Stimulated activated CD8-positive, alpha-beta memory T cell treated with anti-CD3 and anti-CD28 coated beads, Interleukin-7, amount 100 ng/mL, for 4 hours (primary cell): Measurements from ENCODE around the gene ENAM.

Source experiments
- DNase-seq, 2 donors: peaks; one replicate each; pipeline ENCODE4 v3.0.0-alpha.2; 2020; ENCODE audit warnings: low read depth in 2 of 2

The ENAM gene, protein sequence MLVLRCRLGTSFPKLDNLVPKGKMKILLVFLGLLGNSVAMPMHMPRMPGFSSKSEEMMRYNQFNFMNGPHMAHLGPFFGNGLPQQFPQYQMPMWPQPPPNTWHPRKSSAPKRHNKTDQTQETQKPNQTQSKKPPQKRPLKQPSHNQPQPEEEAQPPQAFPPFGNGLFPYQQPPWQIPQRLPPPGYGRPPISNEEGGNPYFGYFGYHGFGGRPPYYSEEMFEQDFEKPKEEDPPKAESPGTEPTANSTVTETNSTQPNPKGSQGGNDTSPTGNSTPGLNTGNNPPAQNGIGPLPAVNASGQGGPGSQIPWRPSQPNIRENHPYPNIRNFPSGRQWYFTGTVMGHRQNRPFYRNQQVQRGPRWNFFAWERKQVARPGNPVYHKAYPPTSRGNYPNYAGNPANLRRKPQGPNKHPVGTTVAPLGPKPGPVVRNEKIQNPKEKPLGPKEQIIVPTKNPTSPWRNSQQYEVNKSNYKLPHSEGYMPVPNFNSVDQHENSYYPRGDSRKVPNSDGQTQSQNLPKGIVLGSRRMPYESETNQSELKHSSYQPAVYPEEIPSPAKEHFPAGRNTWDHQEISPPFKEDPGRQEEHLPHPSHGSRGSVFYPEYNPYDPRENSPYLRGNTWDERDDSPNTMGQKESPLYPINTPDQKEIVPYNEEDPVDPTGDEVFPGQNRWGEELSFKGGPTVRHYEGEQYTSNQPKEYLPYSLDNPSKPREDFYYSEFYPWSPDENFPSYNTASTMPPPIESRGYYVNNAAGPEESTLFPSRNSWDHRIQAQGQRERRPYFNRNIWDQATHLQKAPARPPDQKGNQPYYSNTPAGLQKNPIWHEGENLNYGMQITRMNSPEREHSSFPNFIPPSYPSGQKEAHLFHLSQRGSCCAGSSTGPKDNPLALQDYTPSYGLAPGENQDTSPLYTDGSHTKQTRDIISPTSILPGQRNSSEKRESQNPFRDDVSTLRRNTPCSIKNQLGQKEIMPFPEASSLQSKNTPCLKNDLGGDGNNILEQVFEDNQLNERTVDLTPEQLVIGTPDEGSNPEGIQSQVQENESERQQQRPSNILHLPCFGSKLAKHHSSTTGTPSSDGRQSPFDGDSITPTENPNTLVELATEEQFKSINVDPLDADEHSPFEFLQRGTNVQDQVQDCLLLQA

DNA sequence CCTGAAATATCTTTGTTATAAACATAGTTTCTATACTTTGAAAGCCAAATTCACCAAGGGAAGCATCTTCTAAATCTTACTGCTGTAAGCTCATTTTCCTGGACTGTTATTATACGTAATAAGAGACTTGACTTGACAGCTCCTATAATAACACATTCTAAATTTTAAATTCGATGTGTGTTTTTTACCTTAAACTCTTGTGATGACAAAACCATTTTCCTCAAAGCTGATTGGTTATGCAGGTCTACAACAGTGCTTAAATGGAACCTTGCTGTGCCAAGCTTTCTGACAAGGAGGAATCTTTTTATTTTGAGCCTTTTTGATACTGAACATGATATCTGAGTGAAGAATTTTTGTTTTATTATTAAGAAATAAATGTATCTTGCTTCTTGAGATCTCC lies at the start of gene ENAM:
TSS of gene ENAM (plus strand) at position 301 of the 400 bp plus-strand sequence. CDS start 757 bp downstream, outside the sequence.
- DNase-seq, result no peak

DNA sequence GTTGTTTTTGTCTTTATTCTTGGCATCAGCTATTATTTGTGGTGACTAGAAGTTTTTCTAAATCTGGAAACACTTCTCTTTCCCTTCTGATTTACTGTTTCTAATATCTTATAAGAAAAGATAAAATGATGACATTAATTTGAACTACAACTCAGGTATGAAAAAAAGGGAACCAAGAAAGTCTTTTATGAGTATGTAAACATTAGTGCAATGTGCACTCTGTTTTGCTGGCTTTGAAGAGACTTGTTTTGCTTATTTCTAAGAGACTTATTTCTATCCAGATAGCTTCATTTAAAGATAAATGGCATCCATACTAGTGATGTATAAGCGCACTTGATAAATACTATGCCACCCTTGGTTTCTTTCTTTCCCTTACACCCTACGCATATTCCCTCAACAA lies 46.6 kb upstream of the ENAM start:
- DNase-seq, result no peak

DNA sequence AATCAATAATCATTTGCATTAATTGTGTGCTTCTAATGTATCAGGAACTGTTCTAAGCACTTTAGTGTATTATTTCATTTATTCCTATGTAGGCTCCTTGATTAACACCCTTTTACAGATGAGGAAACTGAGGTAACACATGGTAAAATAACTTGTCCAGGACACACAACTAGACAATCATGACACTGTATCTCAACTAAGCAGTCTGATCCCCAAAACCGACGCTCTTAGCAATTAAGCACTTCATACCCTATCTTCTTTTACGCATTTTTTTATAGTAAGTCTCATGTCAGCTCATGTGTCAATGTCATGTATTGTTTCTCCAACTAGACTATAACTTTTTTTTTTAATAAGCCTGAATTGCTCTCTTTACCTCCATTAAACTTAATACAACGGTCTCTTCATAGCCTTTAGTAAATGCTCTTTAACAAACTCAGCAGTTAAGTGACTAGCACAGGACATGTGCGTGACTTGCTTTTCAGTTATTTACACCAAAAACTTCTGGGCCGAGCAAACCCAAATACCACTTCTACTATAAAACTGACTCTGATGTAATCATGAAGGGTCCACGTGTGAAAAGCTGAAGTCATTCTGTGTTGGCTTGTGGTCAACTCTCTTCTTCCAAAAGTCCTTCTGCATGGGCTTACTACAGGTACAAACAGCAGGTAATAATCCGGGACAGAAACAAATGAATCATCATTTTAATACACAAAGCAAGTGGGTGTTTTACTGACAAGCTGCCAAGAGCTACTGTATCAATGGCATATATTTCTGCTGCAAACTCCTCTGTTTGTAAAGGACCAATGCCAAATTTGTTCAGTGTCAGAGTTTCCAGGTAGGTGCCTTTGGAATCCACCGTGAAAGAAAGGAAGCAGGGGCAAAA lies 44.4 kb upstream of the ENAM start:
- DNase-seq, result no peak

DNA sequence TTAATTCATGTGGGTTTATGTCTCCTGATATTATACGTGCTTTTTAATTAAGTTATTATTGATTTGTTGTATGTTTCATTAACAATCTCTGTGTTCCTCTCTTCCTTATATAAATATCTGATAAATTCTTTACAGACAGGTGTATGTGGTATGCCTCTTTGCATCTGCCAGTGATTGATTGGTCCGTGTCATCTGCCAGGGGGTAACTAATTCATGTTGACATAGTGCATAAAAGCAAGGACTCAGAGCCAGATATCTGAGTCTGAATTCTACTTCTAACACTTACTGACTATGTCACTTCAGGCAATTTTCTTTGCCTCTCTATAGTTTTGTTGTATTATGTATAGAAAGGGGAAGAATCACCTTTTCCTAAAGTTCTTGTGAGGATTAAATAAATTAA lies 41.7 kb upstream of the ENAM start:
- DNase-seq, result no peak

DNA sequence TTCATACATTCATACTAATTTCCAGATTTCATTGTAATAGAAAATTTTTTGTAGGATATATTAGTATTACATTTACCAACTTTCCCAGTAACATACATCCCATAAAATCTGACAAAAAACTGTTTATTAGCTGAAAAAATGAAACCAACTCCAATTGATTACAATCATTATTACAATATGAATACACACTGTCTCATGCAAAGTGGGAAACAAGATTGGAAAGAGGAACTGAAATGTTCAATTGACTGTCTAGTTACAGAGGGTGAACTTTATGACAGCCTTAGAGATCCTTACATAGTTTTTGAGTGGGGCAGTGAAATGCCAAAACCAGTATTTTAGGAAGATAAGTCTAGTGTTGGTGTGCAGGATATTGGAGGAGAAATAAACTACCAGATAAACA lies 38.8 kb upstream of the ENAM start:
- no peak for DNase-seq

DNA sequence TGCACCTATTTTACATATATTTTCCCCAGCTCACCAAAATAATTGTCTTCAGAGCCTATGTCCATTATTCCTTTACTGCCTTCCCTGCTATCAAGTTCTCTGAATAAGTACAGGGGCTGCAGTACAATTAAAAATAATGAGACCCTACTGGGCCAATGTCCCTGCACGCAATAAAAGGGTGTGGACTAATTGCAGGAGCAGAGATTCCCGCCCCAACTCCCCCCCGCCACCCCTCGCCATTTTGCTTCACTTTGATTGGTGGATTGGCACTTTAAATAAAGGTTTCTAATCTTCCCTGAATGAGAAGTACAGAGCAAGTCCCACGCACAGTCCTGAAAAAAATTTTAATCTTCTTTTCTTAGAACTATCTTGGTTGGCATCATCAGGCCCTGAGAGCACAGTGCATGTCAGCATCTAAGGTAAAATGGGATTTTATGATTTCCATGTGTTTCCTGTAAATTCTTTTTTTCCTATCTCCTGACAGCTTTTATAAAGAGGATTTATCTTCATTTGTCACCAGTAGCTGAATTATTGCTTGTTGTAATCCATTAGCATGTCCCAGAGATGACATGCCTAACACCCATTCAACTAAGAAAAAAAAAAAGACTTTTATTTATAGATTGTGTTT lies 36.5 kb upstream of the ENAM start, which contains the start of gene AMBN:
TSS of gene AMBN (plus strand) at position 302 of the 628 bp plus-strand sequence. CDS start at position 405, 103 bp downstream.
- no peak for DNase-seq

DNA sequence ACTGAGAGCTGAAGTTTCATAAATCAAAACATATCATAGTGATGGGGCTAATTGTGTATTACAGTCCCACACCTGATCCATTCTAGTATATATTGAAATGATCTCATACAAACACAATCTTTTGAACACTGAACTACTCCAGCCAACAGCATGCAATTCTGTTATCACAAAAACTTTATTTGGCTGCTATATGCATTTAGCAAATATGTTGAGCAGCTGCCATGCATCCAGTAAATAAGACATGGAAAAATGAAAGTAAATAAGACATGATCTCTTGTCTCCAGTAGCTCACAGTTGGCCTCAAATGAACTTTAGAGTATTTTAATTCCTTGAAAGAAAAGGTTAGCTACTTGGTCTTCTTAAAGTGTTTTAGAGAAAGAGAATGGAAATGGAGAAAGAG lies 34.3 kb upstream of the ENAM start:
- no peak for DNase-seq

DNA sequence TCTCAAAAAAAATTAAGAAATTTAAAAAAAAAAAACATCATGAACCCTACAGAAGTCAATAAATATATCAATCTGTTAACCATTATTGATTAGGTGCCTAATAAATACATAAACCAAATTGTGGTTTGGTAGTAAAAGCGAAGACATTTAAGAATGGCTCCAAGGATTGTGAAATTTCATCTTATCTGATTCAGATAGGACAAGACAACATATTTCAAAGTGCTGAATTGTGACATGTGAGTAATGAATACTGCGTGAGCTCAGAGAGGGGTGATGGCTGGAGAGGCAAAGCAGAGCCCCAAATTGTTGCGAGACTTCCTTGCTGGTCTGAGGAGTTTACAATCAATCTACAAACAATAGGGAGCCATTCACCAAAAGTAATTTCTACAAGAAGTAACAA lies 28.2 kb upstream of the ENAM start:
- no peak for DNase-seq

DNA sequence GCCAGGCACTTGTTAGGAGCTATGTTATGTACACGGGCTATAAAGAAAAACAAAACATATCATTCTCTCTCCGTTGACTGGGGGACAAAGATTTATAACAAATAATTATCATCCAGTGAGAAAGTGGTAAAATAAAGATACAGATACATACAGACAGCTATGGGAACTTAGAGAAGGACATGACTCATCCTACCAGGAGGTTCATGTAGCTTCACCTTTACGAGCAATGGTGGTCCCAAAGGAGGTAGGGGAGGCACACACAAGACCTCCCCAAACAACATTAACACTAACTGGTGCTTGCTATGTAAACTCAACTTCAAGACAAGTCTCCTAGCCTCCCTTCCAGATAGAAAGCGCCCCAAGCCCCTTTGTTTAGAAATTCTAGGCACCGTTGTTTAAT lies 27.6 kb upstream of the ENAM start:
- no peak for DNase-seq

DNA sequence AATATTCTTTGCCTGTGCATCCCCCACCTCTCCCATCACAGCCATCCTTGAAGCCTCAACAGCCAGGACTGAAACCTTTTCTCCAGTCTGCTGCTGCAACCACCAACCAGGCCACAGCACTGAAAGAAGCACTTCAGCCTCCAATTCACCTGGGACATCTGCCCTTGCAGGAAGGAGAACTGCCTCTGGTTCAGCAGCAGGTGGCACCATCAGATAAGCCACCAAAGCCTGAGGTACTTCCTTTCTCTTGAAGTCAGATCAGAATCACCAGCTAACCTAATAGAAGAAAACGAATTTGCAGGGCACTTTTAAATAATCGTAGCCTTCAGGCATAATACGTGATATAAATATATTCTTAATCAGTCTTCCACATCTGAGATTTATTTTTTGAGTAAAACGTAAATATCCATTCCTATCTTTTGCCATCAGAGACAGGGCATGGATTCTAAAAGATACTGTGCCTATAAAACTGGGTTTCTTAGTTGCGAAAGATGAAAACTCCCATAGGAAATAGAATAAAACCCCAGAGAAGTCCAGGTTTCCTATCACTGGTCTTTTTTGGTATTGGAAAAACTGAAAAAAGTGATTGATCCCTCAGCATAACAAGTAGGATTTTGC lies 27.0 kb upstream of the ENAM start:
- peak; percentile 12 to 41 for DNase-seq

DNA sequence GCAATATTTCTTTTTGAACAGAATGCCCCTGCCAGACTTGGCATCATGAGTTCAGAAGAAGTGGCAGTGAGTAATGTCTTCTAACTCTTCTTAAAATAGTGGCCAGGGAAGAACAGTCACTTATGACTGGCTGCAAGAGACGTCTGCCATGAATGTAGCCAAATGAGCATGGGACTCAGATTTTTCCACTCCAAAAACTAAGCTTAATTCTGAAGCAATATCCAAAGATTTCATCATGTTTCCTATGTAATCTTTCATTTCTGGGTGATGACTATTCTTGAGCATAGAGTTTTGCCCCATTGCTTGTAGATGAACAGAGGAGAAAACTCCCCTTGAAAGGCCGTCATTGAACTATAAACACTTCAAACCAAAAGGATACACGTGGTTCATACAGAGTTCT lies 24.7 kb upstream of the ENAM start:
- no peak for DNase-seq

DNA sequence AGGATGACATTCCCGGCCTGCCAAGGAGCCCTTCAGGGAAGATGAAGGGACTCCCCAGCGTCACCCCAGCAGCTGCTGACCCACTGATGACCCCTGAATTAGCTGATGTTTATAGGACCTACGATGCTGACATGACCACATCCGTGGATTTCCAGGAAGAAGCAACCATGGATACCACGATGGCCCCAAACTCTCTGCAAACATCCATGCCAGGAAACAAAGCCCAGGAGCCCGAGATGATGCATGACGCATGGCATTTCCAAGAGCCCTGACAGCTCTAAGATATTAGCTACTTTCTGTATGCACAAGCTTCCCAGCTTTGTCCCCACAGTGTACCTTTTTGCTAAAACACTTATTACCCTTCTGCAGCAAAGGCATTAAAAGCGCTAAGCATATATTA lies 22.1 kb upstream of the ENAM start:
- DNase-seq, result no peak

DNA sequence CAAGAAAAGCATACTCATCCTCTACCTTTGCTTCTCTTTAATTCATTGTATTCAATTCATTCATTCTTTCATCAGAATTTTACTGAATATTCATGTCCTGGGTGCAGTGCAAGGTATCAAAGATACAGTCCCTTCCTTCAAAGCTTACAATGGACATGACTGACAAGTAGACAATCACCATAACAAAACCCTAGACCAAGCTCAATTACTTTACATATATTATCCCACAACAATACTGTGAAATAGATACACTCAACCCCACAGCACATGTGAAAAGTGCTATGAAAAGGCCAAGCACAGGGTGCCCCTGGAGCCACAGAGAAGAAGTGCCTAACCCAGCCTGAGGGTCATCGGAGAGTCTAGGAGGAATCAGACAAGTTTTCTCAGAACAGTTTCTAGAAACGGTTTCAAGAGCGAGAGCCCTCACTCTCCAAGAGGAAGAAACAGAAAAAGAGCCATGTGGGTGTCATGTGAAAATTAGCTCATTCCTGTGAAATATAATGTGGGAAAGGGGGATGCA lies 21.1 kb upstream of the ENAM start:
- DNase-seq, result no peak

DNA sequence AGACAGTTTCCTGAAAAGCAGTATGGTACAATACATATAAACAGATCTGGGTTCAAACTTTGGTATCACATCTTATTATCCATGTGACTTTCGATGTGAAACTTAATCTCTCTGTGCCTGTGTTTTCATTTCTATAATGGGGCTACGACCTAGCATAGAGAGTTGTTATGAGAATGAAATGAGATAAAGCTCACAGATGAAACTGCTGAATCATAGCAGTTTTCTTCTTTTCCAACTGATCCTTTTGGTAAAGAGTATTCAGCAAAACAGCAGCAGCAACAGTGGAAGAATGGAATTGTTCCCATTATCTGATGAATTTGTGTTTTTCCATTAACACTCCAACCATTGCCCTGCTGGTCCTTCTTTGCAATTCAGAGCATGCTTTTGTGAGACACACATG lies 20.2 kb upstream of the ENAM start:
- no peak for DNase-seq

DNA sequence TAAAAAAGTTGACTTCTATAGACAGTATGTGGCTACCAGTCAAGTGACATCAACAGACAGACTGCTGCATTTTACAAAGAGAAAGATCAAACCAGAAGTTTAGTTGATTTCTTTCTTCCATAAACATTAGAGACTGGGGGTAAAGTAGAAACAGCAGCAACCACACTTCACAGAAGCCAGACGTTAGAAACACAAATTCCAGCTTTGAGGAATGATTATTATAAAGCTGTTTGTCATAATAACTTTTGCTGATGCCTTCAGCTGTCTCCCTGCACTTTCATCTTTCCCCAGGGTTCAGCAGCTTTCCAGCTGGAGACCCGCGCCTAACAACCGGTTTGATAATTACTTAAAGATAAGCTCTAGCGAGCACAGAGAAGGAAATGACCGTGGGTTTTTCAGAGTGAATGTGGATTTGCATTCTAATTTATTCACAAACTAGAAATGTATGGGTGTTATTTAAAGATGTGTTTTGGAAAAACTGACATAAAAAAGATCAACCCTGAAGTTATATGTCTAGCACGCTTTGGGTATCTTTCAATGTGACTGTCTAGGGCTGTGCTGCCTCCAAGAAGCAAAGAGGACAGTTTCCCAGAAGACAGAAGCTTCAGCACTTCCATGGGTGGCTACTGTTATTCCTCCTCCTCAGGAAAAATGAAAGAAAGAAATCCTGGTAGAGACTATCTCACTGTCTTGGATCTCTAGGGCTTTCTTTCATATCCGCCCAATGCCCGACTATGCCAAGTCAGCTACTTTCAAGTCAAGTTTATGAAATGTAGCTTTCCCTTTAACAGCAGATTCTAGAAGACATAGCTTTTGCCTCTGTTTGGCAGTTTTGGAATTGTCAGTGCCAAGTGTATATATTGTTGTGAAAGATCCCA lies 15.0 kb upstream of the ENAM start:
- no peak for DNase-seq

DNA sequence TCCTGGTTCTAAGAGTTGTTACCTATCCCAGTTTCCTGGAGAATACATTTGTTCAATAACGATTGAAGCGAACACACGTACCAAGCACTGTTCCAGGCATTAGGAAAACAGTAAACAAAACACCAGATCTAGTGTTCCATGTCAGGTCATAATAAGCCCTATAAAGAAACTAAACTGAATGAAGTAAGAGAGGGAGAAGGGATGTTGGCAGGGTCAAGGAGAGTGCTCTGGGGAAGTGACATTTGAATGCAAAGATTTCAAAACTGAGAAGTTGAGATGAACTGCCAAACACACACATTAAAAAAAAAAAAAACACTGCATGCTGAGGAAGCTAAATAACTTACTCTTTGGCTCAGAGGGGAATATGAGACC lies 14.4 kb upstream of the ENAM start:
- DNase-seq, result no peak

DNA sequence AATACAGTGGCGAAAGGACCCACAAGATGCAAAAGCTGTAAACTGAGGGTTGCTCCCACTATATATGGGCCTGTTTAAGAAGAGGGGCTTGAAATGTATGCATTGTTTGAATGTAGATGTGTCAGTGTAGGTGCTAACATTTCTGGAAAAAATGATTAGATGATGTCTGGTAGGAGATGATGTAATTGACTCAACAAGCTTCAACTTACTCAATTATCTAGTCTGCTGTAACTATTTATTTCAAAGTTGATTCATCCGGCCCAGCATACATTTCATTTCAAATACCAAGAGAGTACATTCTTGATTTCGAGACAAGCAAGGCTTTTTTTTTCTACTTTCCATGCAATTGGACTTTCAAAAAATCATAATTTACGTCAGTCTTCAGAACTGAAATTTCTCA lies 9.3 kb upstream of the ENAM start:
- DNase-seq, result no peak

DNA sequence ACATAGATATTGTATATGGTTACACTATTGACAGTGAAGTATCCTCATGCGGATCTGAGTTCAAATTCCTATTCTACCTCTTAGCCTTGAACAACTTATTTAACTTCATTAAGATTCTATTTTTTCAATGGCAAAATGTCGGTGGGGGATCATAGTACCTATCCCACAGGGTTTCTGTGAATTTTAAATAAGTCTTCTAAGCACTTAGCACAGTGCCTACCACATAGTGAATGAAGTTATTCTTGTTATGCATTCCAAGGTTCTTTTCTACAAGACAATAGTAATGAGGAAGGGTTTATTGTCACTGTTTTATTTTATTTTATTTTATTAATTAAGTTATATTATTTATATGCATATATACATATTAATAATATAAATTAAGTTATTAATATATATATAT lies 8.8 kb upstream of the ENAM start:
- DNase-seq, result no peak

DNA sequence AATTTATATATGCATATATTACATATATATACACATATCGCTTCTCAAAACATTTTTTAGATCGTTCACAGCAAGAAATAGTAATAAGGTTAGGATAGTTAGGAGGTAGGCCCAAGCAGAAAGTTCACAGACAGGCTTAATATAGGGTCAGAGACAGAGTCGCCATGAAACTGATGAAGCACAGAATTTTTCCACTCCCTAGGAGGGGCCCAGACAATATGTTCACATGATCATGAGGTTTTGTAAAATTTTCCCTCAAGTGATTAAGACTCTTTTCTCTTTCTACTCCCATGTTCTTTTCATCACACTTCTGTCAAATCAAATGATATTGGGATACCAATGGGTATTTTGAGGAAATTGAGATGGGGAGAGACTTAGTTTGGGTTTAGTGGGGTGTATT lies 5.2 kb upstream of the ENAM start:
- no peak for DNase-seq
